H1 (cell line): ENCODE data around the gene HORMAD2. TPM values are rescaled to one million over a fixed set of nuclear protein-coding genes. Genes with fewer than 3 reads are reported as not detected.

ENCODE experiments used
- ATF2 ChIP-seq: IDR thresholded peaks from 2 replicates; pipeline ENCODE4 v1.6.1; 2012; ENCODE audit warnings: low read length, inconsistent platforms
- BACH1 ChIP-seq: IDR thresholded peaks from 2 replicates; pipeline ENCODE4 v1.6.1; 2012; ENCODE audit warnings: low read length, improper control_type of control experiment
- FOSL1 ChIP-seq: IDR thresholded peaks from 2 replicates; pipeline ENCODE4 v1.6.1; 2011; ENCODE audit warnings: mild to moderate bottlenecking, low read depth, low read length, moderate library complexity; ENCODE audit not compliant: insufficient read depth
- HDAC6 ChIP-seq: IDR thresholded peaks from one replicate; pipeline ENCODE4 v1.7.1; 2012; ENCODE audit warnings: low read depth, mild to moderate bottlenecking, inconsistent platforms, low read length, moderate library complexity
- RXRA ChIP-seq: IDR thresholded peaks from 2 replicates; pipeline ENCODE4 v1.6.1; 2011; ENCODE audit warnings: low read depth, mild to moderate bottlenecking, low read length, moderate library complexity; ENCODE audit not compliant: insufficient read depth
- polyA plus RNA-seq, 7 experiments: library from polyadenylated mRNA; depleted of rRNA in 3 of 7; stranded (reverse) in 5 of 7; unstranded in 2 of 7; fragments of >200 nt in 5 of 7; fragments of 200-250 nt in 2 of 7; gene quantifications; 1 replicate in 5 of 7; 2 replicates in 1 of 7; 4 replicates in 1 of 7; pipeline versions ENCODE4 v1.2.1 to v1.2.3, GENCODE V29; 2011 to 2013; ENCODE audit warnings: missing spikeins in 2 of 7, mixed read lengths in 2 of 7
- total RNA-seq: library from RNA; stranded (reverse); fragmentation: NEBNext Ultra II Directional; extraction: Animal tissue kit (Norgen Biotek cat#: 25700); gene quantifications from 2 replicates; pipeline ENCODE4 v1.2.1, GENCODE V29; 2021

The HORMAD2 gene
- total and polyA plus RNA-seq, 2 of the 8 experiments (the other 6 are each of a cell fraction or from before 2014, with no cell fraction given) = 0.03 TPM; not detected in 1

- TF ChIP-seq FOSL1 = no peak
- TF ChIP-seq BACH1 = no peak
- no peak for TF ChIP-seq ATF2
- TF ChIP-seq HDAC6 = no peak
- TF ChIP-seq RXRA = no peak
Observed at GRCh38 chr22:30191040-30191701, 110.9 kb downstream of the HORMAD2 start (continued).
